ENCODE data around the gene RALB. TPM values are rescaled to one million over a fixed set of nuclear protein-coding genes. Genes with fewer than 3 reads are reported as not detected.

The RALB gene
- total RNA-seq, 4 donors from 2014 or later: 41.5 to 59.1 (median 54.4) TPM

DNA sequence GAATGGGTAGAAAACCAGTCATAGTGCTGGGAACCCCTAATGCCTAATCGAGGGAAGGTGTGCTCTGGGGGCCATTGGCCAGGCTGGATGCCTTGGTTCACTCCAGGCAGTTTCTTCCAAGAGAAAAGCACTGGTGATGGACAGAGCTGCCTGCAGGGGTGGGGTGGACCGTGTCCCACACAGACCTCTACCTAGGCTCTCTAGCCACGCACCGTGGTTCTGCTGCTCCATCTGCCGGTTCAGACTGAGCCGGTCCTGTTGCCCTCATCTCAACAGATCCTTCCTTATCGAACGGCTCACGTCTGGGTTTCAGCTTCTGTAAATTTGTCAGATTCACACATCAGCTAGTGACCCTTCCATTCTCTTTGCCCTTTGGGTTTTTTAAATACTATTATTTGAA, 46.4 kb downstream of the RALB start:
- TF ChIP-seq POLR2A (IDR thresholded peaks at IDR 0.05; ENCODE audit: low read depth) (no peak), POLR2AphosphoS5 (IDR thresholded peaks at IDR 0.05) (no peak), EP300 (IDR thresholded peaks at IDR 0.05) (no peak)
- TF ChIP-seq, protein P1, sequence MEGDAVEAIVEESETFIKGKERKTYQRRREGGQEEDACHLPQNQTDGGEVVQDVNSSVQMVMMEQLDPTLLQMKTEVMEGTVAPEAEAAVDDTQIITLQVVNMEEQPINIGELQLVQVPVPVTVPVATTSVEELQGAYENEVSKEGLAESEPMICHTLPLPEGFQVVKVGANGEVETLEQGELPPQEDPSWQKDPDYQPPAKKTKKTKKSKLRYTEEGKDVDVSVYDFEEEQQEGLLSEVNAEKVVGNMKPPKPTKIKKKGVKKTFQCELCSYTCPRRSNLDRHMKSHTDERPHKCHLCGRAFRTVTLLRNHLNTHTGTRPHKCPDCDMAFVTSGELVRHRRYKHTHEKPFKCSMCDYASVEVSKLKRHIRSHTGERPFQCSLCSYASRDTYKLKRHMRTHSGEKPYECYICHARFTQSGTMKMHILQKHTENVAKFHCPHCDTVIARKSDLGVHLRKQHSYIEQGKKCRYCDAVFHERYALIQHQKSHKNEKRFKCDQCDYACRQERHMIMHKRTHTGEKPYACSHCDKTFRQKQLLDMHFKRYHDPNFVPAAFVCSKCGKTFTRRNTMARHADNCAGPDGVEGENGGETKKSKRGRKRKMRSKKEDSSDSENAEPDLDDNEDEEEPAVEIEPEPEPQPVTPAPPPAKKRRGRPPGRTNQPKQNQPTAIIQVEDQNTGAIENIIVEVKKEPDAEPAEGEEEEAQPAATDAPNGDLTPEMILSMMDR (IDR thresholded peaks at IDR 0.05): no peak

DNA sequence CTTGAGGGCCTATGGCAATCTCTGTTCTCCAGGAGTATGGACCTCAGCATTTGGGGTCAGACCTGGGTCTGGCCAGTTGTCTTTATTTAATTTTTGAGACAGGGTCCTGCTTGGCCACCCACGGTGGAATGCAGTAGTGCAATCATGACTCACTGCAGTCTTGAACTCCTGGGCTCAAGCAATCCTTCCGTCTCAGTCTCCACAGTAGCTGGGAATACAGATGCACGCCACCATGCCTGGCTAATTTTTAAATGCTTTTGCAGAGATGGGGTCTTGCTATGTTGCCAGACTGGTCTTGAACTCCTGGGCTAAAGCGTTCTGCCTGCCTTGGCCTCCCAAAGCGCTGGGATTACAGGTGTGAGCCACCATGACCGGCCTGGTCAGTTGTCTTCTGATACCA, 46.9 kb downstream of the RALB start:
- TF ChIP-seq, protein P1 (IDR thresholded peaks at IDR 0.05): no peak
- TF ChIP-seq POLR2AphosphoS5 (IDR thresholded peaks at IDR 0.05) (no peak), EP300 (IDR thresholded peaks at IDR 0.05) (no peak), POLR2A (IDR thresholded peaks at IDR 0.05; ENCODE audit: low read depth) (no peak)
- Histone ChIP-seq H3K36me3 (peaks cover 15 to 87% (median 58%) of the 10 kb centered on the region in 4 donors), H3K9me3 (no peaks in the 10 kb centered on the region), H3K27me3 (no peaks in the 10 kb centered on the region), H3K27ac (replicated peaks in 1 of 4) (no peak overlapping the region), H3K4me3 (no peak overlapping the region), H3K4me1 (no peaks in the 10 kb centered on the region)
- 94% methylated on average over 6 of the region's 6 CpGs for WGBS
- intact Hi-C loops (cut with DNase I): no loop called here
- DNase-seq (ENCODE audit: extremely low spot score): no peak

More for the DNA sequence above, 46.4 kb downstream of the RALB start:
- H3K27ac ChIP-seq (replicated peaks in 1 of 4): no peak overlapping the region
- intact Hi-C loops (cut with DNase I): no loop called here
- WGBS: 99% methylated on average over 9 of the region's 9 CpGs
- no peaks in the 10 kb centered on the region for H3K9me3 ChIP-seq
- H3K4me1 ChIP-seq: no peaks in the 10 kb centered on the region
- no peak for DNase-seq (ENCODE audit: extremely low spot score)
- no peak overlapping the region for H3K4me3 ChIP-seq
- H3K36me3 ChIP-seq: peaks cover 15 to 93% (median 62%) of the 10 kb centered on the region in 4 donors
- no peaks in the 10 kb centered on the region for H3K27me3 ChIP-seq

DNA sequence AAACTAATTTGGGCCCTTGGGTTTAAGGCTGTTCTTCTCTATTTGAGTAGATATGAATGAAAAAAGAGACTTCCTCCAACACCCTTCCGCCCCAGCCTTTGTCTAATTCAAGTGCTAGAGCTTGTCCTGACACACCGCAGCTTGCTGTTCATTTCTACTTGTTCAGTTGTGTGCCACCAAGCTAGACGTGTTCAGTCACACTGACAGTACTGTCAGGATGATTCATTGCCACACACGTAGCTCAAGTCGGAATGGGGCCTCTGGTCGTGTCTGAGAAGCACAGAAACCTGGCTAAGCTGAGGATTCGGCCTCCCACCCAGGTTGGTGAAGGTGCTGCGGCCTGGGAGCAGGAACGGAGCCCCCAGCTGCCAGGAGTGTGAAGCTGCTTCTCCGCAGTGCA, 47.7 kb downstream of the RALB start:
- Histone ChIP-seq H3K36me3 (peaks cover 15 to 79% (median 52%) of the 10 kb centered on the region in 4 donors), H3K4me1 (no peaks in the 10 kb centered on the region), H3K27me3 (no peaks in the 10 kb centered on the region), H3K4me3 (no peak overlapping the region), H3K9me3 (no peaks in the 10 kb centered on the region), H3K27ac (replicated peaks in 1 of 4) (no peak overlapping the region)
- intact Hi-C loops (cut with DNase I): no loop called here
- TF ChIP-seq POLR2A (IDR thresholded peaks at IDR 0.05; ENCODE audit: low read depth) (no peak), POLR2AphosphoS5 (IDR thresholded peaks at IDR 0.05) (no peak), EP300 (IDR thresholded peaks at IDR 0.05) (no peak)
- TF ChIP-seq, protein P1 (IDR thresholded peaks at IDR 0.05): no peak
- 82% methylated on average over 7 of the region's 10 CpGs for WGBS
- no peak for DNase-seq (ENCODE audit: extremely low spot score)

DNA sequence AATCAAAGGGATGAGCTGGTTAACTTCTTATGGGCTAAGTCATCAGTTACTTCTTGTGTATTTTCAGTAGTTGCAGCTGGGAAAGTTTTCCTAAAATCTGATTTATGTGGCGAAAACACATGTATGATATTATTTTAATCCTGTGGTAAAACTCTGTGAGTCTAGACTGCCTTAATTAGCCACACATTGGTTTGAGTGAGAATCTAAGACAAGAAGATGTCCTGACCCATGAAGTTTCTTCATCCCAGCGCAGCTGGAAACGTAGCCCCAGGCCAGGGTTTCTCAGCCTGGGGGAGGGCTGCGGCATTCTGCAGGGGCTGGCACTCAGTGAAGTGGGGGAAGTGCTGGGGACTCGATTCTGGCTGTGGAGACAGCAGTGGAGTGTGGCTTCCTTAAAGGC, 48.6 kb downstream of the RALB start:
- Histone ChIP-seq H3K36me3 (peaks cover 15 to 77% (median 50%) of the 10 kb centered on the region in 4 donors), H3K4me3 (no peak overlapping the region), H3K27ac (replicated peaks in 1 of 4) (no peak overlapping the region), H3K9me3 (no peaks in the 10 kb centered on the region), H3K27me3 (no peaks in the 10 kb centered on the region), H3K4me1 (no peaks in the 10 kb centered on the region)
- WGBS: 88% methylated on average over 5 of the region's 5 CpGs
- TF ChIP-seq POLR2AphosphoS5 (IDR thresholded peaks at IDR 0.05): no peak
- no peak for TF ChIP-seq POLR2A (IDR thresholded peaks at IDR 0.05; ENCODE audit: low read depth)
- TF ChIP-seq, protein P1 (IDR thresholded peaks at IDR 0.05): no peak
- no peak for TF ChIP-seq EP300 (IDR thresholded peaks at IDR 0.05)
- intact Hi-C loops (cut with DNase I): no loop called here
- DNase-seq (ENCODE audit: extremely low spot score): no peak

DNA sequence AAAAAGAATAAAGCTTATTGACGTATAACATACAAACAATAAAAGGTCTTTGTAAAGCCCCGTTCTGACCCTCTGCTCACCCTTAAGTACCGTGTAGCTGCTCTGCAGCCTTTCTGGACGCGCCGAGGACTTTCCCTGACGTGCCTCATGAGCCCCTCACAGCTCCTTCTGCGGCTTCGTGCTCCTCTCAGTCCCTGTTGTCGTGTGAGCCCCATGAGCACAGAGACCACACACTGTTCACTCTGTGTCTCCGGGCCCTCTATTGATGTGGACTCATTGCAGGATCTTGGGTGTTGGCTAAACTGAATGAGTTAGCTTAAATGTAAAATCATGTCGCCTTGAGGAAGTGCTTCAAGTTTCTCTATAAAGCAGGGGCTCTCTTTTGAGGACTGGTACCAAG, 49.6 kb downstream of the RALB start:
- WGBS: 91% methylated on average over 12 of the region's 12 CpGs
- DNase-seq (ENCODE audit: extremely low spot score): no peak
- no peaks in the 10 kb centered on the region for H3K4me1 ChIP-seq
- H3K27ac ChIP-seq (replicated peaks in 1 of 4): no peak overlapping the region
- peaks cover 10 to 67% (median 42%) of the 10 kb centered on the region in 4 donors for H3K36me3 ChIP-seq
- TF ChIP-seq EP300 (IDR thresholded peaks at IDR 0.05) (no peak), POLR2AphosphoS5 (IDR thresholded peaks at IDR 0.05) (no peak)
- intact Hi-C loops (cut with DNase I): no loop called here
- no peak overlapping the region for H3K4me3 ChIP-seq
- no peaks in the 10 kb centered on the region for H3K27me3 ChIP-seq
- no peaks in the 10 kb centered on the region for H3K9me3 ChIP-seq

All from esophagus muscularis mucosa (tissue), 4 donors.